ENCODE results near the gene DIAPH3.

GRCh38 chr13:60061737-60062136 lies 102.0 kb downstream of the DIAPH3 start:
- TF ChIP-seq CTCF (IDR thresholded peaks at IDR 0.05) (no peak), POLR2A (IDR thresholded peaks at IDR 0.05) (no peak)
